ENCODE measurements around the gene GPX5.

GPX5 gene

DNA sequence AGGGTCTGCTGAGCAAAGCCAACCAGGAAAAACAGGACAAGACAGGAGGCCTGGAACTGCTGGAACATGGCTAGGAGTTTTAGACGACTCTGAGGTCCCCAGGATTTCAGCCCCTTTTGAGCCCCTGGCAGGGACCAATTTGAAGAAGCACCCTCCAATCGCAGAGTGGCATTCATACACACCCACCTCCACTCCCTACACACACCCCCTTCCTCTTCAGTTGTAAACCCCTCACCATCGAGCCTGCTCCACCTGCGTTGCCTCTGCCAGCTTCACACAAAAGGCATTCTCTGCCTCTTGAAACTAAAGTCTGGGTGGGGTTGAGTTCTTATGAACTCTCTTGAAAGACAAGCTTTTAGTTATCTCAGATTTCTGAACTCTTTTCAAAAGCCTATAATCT, 10.0 kb upstream of the GPX5 start, which contains the start of gene GPX6:
Gene GPX6, minus strand, starts transcription at position 118 of the 400 bp plus-strand sequence. Its CDS starts 50 bp downstream, at position 68.
- Histone ChIP-seq H3K79me2 (ENCODE audit: insufficient read depth, low read length) (no peaks in the 10 kb centered on the region), H3K9ac (ENCODE audit: low read depth, low read length, poor library complexity, severe bottlenecking) (no peak within 1 kb of the TSS), H3K9me2 (replicated peaks; ENCODE audit: low read depth, low read length) (no peaks in the 10 kb centered on the region), H3F3A (ENCODE audit: low read depth) (no peaks in the 10 kb centered on the region), H4K20me1 (ENCODE audit: insufficient read depth, low read length, poor library complexity, severe bottlenecking) (no peaks in the 10 kb centered on the region), H3K4me2 (ENCODE audit: low read depth, low read length, poor library complexity, severe bottlenecking) (no peak within 1 kb of the TSS), H3K9me3 (ENCODE audit: insufficient read depth, low read depth, low read length) (no peaks in the 10 kb centered on the region), H3K27me3 (ENCODE audit: insufficient read depth, low read length, poor library complexity, severe bottlenecking) (no peaks in the 10 kb centered on the region), H3K4me1 (ENCODE audit: insufficient read depth, low read length, poor library complexity, severe bottlenecking) (no peaks in the 10 kb centered on the region), H2AFZ (ENCODE audit: low read length) (no peak within 1 kb of the TSS), H3K4me3 (ENCODE audit: low read length, poor library complexity, severe bottlenecking) (no peak within 1 kb of the TSS), H3K36me3 (ENCODE audit: insufficient read depth, low read length) (no peaks in the 10 kb centered on the region)
- TF ChIP-seq EZH2phosphoT487 (IDR thresholded peaks at IDR 0.05; ENCODE audit: borderline replicate concordance), result no peak
- TF ChIP-seq, protein P1, sequence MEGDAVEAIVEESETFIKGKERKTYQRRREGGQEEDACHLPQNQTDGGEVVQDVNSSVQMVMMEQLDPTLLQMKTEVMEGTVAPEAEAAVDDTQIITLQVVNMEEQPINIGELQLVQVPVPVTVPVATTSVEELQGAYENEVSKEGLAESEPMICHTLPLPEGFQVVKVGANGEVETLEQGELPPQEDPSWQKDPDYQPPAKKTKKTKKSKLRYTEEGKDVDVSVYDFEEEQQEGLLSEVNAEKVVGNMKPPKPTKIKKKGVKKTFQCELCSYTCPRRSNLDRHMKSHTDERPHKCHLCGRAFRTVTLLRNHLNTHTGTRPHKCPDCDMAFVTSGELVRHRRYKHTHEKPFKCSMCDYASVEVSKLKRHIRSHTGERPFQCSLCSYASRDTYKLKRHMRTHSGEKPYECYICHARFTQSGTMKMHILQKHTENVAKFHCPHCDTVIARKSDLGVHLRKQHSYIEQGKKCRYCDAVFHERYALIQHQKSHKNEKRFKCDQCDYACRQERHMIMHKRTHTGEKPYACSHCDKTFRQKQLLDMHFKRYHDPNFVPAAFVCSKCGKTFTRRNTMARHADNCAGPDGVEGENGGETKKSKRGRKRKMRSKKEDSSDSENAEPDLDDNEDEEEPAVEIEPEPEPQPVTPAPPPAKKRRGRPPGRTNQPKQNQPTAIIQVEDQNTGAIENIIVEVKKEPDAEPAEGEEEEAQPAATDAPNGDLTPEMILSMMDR (conservative IDR thresholded peaks at IDR 0.05; ENCODE audit: low read length), result no peak

DNA sequence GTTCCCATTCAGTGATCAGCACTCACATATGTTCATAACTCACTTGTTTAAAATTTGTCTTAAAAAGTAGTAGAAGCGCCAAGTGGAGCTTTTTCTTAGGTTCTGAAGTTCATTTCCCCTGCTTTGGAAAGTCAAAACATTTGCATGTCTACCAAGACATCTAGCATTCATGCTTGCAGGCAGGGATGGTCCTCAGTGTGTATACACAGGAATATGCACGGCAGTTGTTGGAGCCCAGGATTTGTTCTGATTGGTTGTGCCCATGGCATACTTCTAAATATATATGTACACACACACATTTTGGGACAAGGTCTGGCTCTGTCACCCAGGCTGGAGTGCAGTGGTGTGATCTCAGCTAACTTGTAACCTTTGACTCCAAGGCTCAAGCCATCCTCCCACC, 7.7 kb upstream of the GPX5 start:
- Histone ChIP-seq H3K9me3 (ENCODE audit: insufficient read depth, low read depth, low read length) (no peaks in the 10 kb centered on the region), H3K9me2 (replicated peaks; ENCODE audit: low read depth, low read length) (no peaks in the 10 kb centered on the region), H3K9ac (ENCODE audit: low read depth, low read length, poor library complexity, severe bottlenecking) (no peak overlapping the region), H3K4me2 (ENCODE audit: low read depth, low read length, poor library complexity, severe bottlenecking) (no peak overlapping the region), H3K4me3 (ENCODE audit: low read length, poor library complexity, severe bottlenecking) (no peak overlapping the region), H3K27me3 (ENCODE audit: insufficient read depth, low read length, poor library complexity, severe bottlenecking) (no peaks in the 10 kb centered on the region), H3K79me2 (ENCODE audit: insufficient read depth, low read length) (no peaks in the 10 kb centered on the region), H3K4me1 (ENCODE audit: insufficient read depth, low read length, poor library complexity, severe bottlenecking) (no peaks in the 10 kb centered on the region), H4K20me1 (ENCODE audit: insufficient read depth, low read length, poor library complexity, severe bottlenecking) (no peaks in the 10 kb centered on the region), H2AFZ (ENCODE audit: low read length) (no peak overlapping the region), H3F3A (ENCODE audit: low read depth) (no peaks in the 10 kb centered on the region), H3K36me3 (ENCODE audit: insufficient read depth, low read length) (no peaks in the 10 kb centered on the region)
- TF ChIP-seq EZH2phosphoT487 (IDR thresholded peaks at IDR 0.05; ENCODE audit: borderline replicate concordance), result no peak
- TF ChIP-seq, protein P1 (conservative IDR thresholded peaks at IDR 0.05; ENCODE audit: low read length), result no peak

DNA sequence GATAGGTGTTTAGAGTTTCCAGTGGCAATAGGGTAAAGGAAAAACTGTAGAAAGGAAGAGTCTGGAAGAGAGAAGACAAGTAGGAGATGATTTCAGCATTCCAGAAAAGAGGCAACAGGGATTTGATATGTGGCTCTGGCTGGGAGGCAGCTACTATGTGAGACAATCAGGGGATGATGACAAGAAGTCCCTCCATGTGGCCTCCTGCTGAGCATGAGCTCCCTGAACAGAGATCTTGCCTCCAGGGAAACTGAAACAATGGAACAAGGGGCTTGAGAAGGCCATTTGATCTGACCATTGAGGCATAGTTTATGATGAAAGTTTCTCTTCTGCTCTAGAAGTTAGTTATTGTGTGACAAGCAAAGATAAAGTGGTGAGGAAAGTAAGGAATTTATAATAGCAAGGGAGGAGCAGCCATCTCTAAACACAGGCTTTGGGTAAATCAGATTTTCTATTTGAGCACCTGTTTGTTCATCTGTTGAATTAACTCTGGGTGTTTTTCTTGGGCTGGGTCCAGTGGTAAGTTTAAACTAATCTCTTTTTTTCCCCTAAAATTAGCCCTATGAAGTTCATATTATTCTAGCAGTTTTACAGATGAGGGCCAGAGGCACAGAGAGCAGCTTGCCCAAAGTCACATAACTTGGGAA, 3.0 kb upstream of the GPX5 start:
- Histone ChIP-seq H3K9ac (ENCODE audit: low read depth, low read length, poor library complexity, severe bottlenecking) (no peak overlapping the region), H2AFZ (ENCODE audit: low read length) (no peak overlapping the region), H3K79me2 (ENCODE audit: insufficient read depth, low read length) (no peaks in the 10 kb centered on the region), H3K27me3 (ENCODE audit: insufficient read depth, low read length, poor library complexity, severe bottlenecking) (no peaks in the 10 kb centered on the region), H3K9me3 (ENCODE audit: insufficient read depth, low read depth, low read length) (no peaks in the 10 kb centered on the region), H4K20me1 (ENCODE audit: insufficient read depth, low read length, poor library complexity, severe bottlenecking) (no peaks in the 10 kb centered on the region), H3K36me3 (ENCODE audit: insufficient read depth, low read length) (no peaks in the 10 kb centered on the region), H3F3A (ENCODE audit: low read depth) (no peaks in the 10 kb centered on the region), H3K4me1 (ENCODE audit: insufficient read depth, low read length, poor library complexity, severe bottlenecking) (no peaks in the 10 kb centered on the region), H3K4me3 (ENCODE audit: low read length, poor library complexity, severe bottlenecking) (no peak overlapping the region), H3K9me2 (replicated peaks; ENCODE audit: low read depth, low read length) (no peaks in the 10 kb centered on the region), H3K4me2 (ENCODE audit: low read depth, low read length, poor library complexity, severe bottlenecking) (no peak overlapping the region)
- TF ChIP-seq EZH2phosphoT487 (IDR thresholded peaks at IDR 0.05; ENCODE audit: borderline replicate concordance), result no peak
- TF ChIP-seq, protein P1 (conservative IDR thresholded peaks at IDR 0.05; ENCODE audit: low read length), result no peak
